Hepatocyte (in vitro differentiated cells): ENCODE data around the gene PDE4B. TPM values are rescaled to one million over a fixed set of nuclear protein-coding genes. Genes with fewer than 3 reads are reported as not detected.

Source experiments
- DNase-seq: peaks from one replicate; pipeline ENCODE4 v3.0.0-alpha.2; 2016; ENCODE audit warnings: low spot score
- H2AFZ ChIP-seq: fragments of 200-600 bp; sonication (generic); 2 replicates; pipeline ENCODE4 v1.6.0; 2016; ENCODE audit warnings: antibody characterized with exemption, mild to moderate bottlenecking
- H3K27ac ChIP-seq: fragments of 200-600 bp; sonication (generic); 2 replicates; pipeline ENCODE4 v1.5.1; 2016; ENCODE audit warnings: mild to moderate bottlenecking
- H3K27me3 ChIP-seq: fragments of 200-600 bp; sonication (generic); 2 replicates; pipeline ENCODE4 v1.6.1; 2016
- H3K36me3 ChIP-seq: fragments of 200-600 bp; sonication (generic); replicated peaks from 2 replicates; pipeline ENCODE4 v1.5.1; 2016; ENCODE audit warnings: low read depth; ENCODE audit not compliant: insufficient read depth
- H3K4me1 ChIP-seq: fragments of 200-600 bp; sonication (generic); 2 replicates; pipeline ENCODE4 v1.5.1; 2016; ENCODE audit warnings: mild to moderate bottlenecking, moderate library complexity; ENCODE audit not compliant: insufficient read depth
- H3K4me2 ChIP-seq: fragments of 200-600 bp; sonication (generic); 2 replicates; pipeline ENCODE4 v1.6.0; 2016
- H3K4me3 ChIP-seq: fragments of 200-600 bp; sonication (generic); 2 replicates; pipeline ENCODE4 v1.5.1; 2016; ENCODE audit warnings: mild to moderate bottlenecking
- H3K79me2 ChIP-seq: fragments of 200-600 bp; sonication (generic); 2 replicates; pipeline ENCODE4 v1.6.0; 2017; ENCODE audit warnings: mild to moderate bottlenecking
- H3K9me2 ChIP-seq: fragments of 200-600 bp; sonication (generic); replicated peaks from 2 replicates; pipeline ENCODE4 v1.6.0; 2017; ENCODE audit warnings: mild to moderate bottlenecking; ENCODE audit not compliant: insufficient read depth
- H3K9me3 ChIP-seq: fragments of 200-600 bp; sonication (generic); 2 replicates; pipeline ENCODE4 v1.5.1; 2016; ENCODE audit warnings: low read depth, mild to moderate bottlenecking
- H4K20me1 ChIP-seq: fragments of 200-600 bp; sonication (generic); 2 replicates; pipeline ENCODE4 v1.6.0; 2016; ENCODE audit warnings: mild to moderate bottlenecking; ENCODE audit not compliant: insufficient read depth, poor library complexity, severe bottlenecking
- EZH2 ChIP-seq: fragments of 200-600 bp; sonication (generic); IDR thresholded peaks from 2 replicates; pipeline ENCODE4 v1.6.1; 2016; ENCODE audit warnings: antibody characterized with exemption, mild to moderate bottlenecking, borderline replicate concordance
- EZH2phosphoT487 ChIP-seq: fragments of 200-600 bp; sonication (generic); IDR thresholded peaks from one replicate; pipeline ENCODE4 v1.6.1; 2018; ENCODE audit warnings: antibody characterized with exemption, mild to moderate bottlenecking, low read depth, moderate library complexity; ENCODE audit not compliant: unreplicated experiment, severe bottlenecking
- WGBS: methylation state at CpG from one replicate; pipeline ENCODE4 v1.1.6; 2016; ENCODE audit warnings: low lambda C conversion rate; ENCODE audit errors: missing lambda C conversion rate; 5-methylcytosine and 5-hydroxymethylcytosine counted together
- polyA plus RNA-seq: library from polyadenylated mRNA; unstranded; fragments of >200 nt; fragmentation: Nextera tagmentation; extraction: Ambion mirVana; gene quantifications from 2 replicates; pipeline ENCODE4 v1.2.1, GENCODE V29; 2016
- total RNA-seq: library from RNA; depleted of rRNA; stranded (reverse); fragments of >200 nt; gene quantifications from 2 replicates; pipeline ENCODE4 v1.2.3, GENCODE V29; 2014
- TF ChIP-seq, protein P1 (sequence below): fragments of 200-600 bp; sonication (generic); IDR thresholded peaks from 2 replicates; pipeline ENCODE4 v1.5.1; 2016; ENCODE audit warnings: antibody characterized with exemption, mild to moderate bottlenecking; ENCODE audit not compliant: poor library complexity

Gene PDE4B
- total and polyA plus RNA-seq, 2 experiments from 2014 or later, result 1.8 to 3.4 TPM

DNA sequence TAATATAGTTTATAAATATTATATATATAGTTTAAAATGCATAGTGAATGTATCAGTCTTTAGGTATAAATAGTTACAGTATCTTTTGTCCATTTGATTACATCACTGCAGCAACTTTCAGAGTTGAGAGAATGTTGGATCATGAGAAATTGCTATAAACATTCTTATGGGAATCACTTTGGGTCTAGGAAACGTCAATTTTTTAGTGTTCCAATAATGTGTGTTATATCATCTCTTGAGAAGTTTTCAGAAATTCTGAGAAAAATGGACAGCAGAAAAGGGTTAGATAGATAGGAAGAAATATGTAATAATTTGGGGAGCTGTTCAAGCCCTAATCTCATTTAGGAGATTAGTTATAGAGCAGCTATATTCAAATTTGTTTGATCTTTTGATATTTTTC is 556.1 kb downstream of the PDE4B start:
- Histone ChIP-seq H3K79me2 (no peaks in the 10 kb centered on the region), H3K9me2 (no peaks in the 10 kb centered on the region), H3K9me3 (no peaks in the 10 kb centered on the region), H4K20me1 (no peaks in the 10 kb centered on the region), H3K4me3 (no peak overlapping the region), H3K4me1 (no peaks in the 10 kb centered on the region), H3K36me3 (no peaks in the 10 kb centered on the region), H3K27ac (no peak overlapping the region), H2AFZ (no peak overlapping the region), H3K4me2 (no peak overlapping the region), H3K27me3 (no peaks in the 10 kb centered on the region)
- TF ChIP-seq EZH2, result no peak
- TF ChIP-seq, protein P1, sequence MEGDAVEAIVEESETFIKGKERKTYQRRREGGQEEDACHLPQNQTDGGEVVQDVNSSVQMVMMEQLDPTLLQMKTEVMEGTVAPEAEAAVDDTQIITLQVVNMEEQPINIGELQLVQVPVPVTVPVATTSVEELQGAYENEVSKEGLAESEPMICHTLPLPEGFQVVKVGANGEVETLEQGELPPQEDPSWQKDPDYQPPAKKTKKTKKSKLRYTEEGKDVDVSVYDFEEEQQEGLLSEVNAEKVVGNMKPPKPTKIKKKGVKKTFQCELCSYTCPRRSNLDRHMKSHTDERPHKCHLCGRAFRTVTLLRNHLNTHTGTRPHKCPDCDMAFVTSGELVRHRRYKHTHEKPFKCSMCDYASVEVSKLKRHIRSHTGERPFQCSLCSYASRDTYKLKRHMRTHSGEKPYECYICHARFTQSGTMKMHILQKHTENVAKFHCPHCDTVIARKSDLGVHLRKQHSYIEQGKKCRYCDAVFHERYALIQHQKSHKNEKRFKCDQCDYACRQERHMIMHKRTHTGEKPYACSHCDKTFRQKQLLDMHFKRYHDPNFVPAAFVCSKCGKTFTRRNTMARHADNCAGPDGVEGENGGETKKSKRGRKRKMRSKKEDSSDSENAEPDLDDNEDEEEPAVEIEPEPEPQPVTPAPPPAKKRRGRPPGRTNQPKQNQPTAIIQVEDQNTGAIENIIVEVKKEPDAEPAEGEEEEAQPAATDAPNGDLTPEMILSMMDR, result no peak
- TF ChIP-seq EZH2phosphoT487, result no peak
- 91% methylated on average over 1 of the region's 1 CpG for WGBS
- no peak for DNase-seq

DNA sequence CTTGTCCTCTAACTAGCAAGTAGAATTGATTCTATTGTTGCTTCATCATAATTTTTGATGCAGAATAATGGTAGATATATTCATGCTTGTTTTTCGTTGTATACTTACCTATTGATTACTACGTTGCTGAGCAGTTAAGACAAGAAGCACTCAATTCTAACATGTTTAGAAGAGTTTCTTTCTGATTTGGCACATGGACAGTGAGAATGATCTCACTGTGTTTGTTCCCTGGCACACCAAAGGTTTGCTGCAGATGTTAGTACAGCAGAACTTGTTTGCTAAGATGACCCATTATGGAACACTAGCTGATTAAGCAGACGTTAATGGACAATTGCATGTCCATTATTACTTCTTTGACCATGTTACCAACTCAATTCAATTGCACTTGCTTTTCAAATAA is 556.5 kb downstream of the PDE4B start:
- Histone ChIP-seq H3K36me3 (no peaks in the 10 kb centered on the region), H3K27me3 (no peaks in the 10 kb centered on the region), H3K9me2 (no peaks in the 10 kb centered on the region), H2AFZ (no peak overlapping the region), H4K20me1 (no peaks in the 10 kb centered on the region), H3K4me1 (no peaks in the 10 kb centered on the region), H3K4me3 (no peak overlapping the region), H3K79me2 (no peaks in the 10 kb centered on the region), H3K27ac (no peak overlapping the region), H3K9me3 (no peaks in the 10 kb centered on the region), H3K4me2 (no peak overlapping the region)
- 85% methylated on average over 3 of the region's 3 CpGs for WGBS
- TF ChIP-seq, protein P1, result no peak
- no peak for TF ChIP-seq EZH2phosphoT487
- no peak for TF ChIP-seq EZH2
- DNase-seq, result no peak

DNA sequence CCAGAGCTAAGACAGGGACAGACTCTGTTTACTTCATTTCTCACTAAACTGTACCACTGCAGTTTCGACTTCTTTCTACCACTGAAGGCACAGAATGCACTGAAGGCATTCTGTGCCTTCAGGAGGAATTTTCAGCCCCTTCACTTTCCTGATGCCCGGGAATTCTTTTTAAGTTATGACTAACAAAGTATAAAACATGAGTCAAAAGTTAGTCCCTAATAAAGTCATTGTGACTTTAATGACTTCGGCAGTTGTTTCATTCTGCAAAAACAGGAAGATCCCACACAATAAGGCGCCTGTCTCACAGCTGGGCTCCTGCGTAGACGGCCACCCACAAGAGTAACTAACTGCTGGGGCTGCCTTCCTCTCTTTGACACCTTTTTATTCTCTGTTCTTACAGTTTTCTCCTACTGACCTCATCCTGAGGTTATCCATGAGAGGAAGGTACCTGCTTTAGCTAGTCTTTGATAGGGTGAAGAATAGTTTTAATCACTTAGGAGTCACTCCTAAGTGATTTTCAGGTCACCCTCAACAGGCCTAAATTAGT is 557.4 kb downstream of the PDE4B start:
- H3K4me2 ChIP-seq, result no peak overlapping the region
- no peaks in the 10 kb centered on the region for H3K4me1 ChIP-seq
- H2AFZ ChIP-seq, result no peak overlapping the region
- WGBS, result 48% methylated on average over 6 of the region's 6 CpGs
- no peak for TF ChIP-seq EZH2phosphoT487
- no peak for TF ChIP-seq EZH2
- TF ChIP-seq, protein P1, result no peak
- H3K79me2 ChIP-seq, result no peaks in the 10 kb centered on the region
- H3K27me3 ChIP-seq, result no peaks in the 10 kb centered on the region
- no peaks in the 10 kb centered on the region for H4K20me1 ChIP-seq
- no peaks in the 10 kb centered on the region for H3K36me3 ChIP-seq
- H3K9me3 ChIP-seq, result no peaks in the 10 kb centered on the region
- H3K27ac ChIP-seq, result no peak overlapping the region
- no peak overlapping the region for H3K4me3 ChIP-seq
- H3K9me2 ChIP-seq, result no peaks in the 10 kb centered on the region
- DNase-seq, result no peak

DNA sequence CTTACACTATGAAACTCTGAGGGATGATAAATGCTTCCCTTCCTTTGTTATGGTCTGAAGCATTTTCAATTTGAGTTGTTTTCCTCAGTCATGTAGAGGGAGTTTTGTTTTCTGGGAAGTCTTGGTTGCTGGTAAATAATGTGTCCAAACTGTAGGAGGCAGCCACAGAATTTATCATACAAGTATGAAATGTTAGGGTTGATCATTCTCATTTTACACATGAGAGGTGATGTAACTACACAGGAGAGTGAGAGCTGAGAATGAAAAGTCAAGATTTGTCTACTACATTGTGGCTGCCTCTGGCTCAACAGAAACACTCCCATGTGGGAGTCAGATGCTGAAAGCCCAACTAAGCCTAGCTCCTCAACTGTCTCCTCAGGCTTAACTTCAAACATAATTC is 558.8 kb downstream of the PDE4B start:
- no peak overlapping the region for H2AFZ ChIP-seq
- no peaks in the 10 kb centered on the region for H3K4me1 ChIP-seq
- no peaks in the 10 kb centered on the region for H3K27me3 ChIP-seq
- no peak overlapping the region for H3K4me2 ChIP-seq
- no peaks in the 10 kb centered on the region for H3K9me3 ChIP-seq
- no peak for TF ChIP-seq EZH2
- no peak for TF ChIP-seq EZH2phosphoT487
- TF ChIP-seq, protein P1, result no peak
- no peak overlapping the region for H3K27ac ChIP-seq
- H3K79me2 ChIP-seq, result no peaks in the 10 kb centered on the region
- no peak for DNase-seq
- no peak overlapping the region for H3K4me3 ChIP-seq
- no peaks in the 10 kb centered on the region for H4K20me1 ChIP-seq
- no peaks in the 10 kb centered on the region for H3K36me3 ChIP-seq
- no peaks in the 10 kb centered on the region for H3K9me2 ChIP-seq
